Neural cell (in vitro differentiated cells): ENCODE results near the gene ITPR2. TPM values are rescaled to one million over a fixed set of nuclear protein-coding genes. Genes with fewer than 3 reads are reported as not detected.

Experiments
- H2AFZ ChIP-seq: fragments of 200-600, 300-800 bp; sonication (generic), shearing (Covaris generic); 2 replicates; pipeline ENCODE4 v1.6.0; 2014; ENCODE audit warnings: low read depth, mild to moderate bottlenecking, antibody characterized with exemption, low read length, moderate library complexity
- H3F3A ChIP-seq: fragments of 200-600 bp; shearing (Covaris generic); 2 replicates; pipeline ENCODE4 v1.6.1; 2016; ENCODE audit warnings: mild to moderate bottlenecking, moderate library complexity, mixed read lengths, antibody characterized with exemption, low read length; ENCODE audit not compliant: insufficient read depth, poor library complexity, severe bottlenecking
- H3K27ac ChIP-seq: fragments of 200-600, 300-800 bp; sonication (generic), shearing (Covaris generic); 2 replicates; pipeline ENCODE4 v1.5.1; 2014; ENCODE audit warnings: mild to moderate bottlenecking, low read length, moderate library complexity
- H3K27me3 ChIP-seq: fragments of 300-800, 200-600 bp; sonication (generic), shearing (Covaris generic); 2 replicates; pipeline ENCODE4 v1.6.0; 2014; ENCODE audit warnings: mild to moderate bottlenecking, low read depth, low read length, moderate library complexity; ENCODE audit not compliant: insufficient read depth
- H3K36me3 ChIP-seq: fragments of 300-800, 200-600 bp; sonication (generic), shearing (Covaris generic); 2 replicates; pipeline ENCODE4 v1.5.1; 2014; ENCODE audit warnings: mild to moderate bottlenecking, antibody characterized with exemption, low read length, moderate library complexity; ENCODE audit not compliant: insufficient read depth
- H3K4me2 ChIP-seq: fragments of 300-800, 200-600 bp; sonication (generic), shearing (Covaris generic); 2 replicates; pipeline ENCODE4 v1.6.0; 2014; ENCODE audit warnings: mild to moderate bottlenecking, low read length
- H3K4me3 ChIP-seq: fragments of 300-800, 200-600 bp; sonication (generic), shearing (Covaris generic); 2 replicates; pipeline ENCODE4 v1.5.1; 2014; ENCODE audit warnings: mild to moderate bottlenecking, low read length, moderate library complexity
- H3K79me2 ChIP-seq: fragments of 200-600 bp; shearing (Covaris generic); replicated peaks from 2 replicates; pipeline ENCODE4 v1.6.0; 2014; ENCODE audit warnings: mild to moderate bottlenecking, low read length, moderate library complexity; ENCODE audit not compliant: insufficient read depth
- H3K9ac ChIP-seq: fragments of 300-800, 200-600 bp; sonication (generic), shearing (Covaris generic); 2 replicates; pipeline ENCODE4 v1.6.1; 2016; ENCODE audit warnings: mild to moderate bottlenecking, low read length, mixed read lengths
- H3K9me2 ChIP-seq: fragments of 200-600 bp; shearing (Covaris generic); 2 replicates; pipeline ENCODE4 v1.6.1; 2016; ENCODE audit warnings: mild to moderate bottlenecking, low read length, mixed read lengths; ENCODE audit not compliant: insufficient read depth
- H3K9me3 ChIP-seq: fragments of 200-600, 300-800 bp; sonication (generic), shearing (Covaris generic); 2 replicates; pipeline ENCODE4 v1.6.1; 2016; ENCODE audit warnings: mild to moderate bottlenecking, mixed run types, low read length, moderate library complexity, mixed read lengths
- H4K20me1 ChIP-seq: fragments of 200-600 bp; shearing (Covaris generic); 2 replicates; pipeline ENCODE4 v1.6.1; 2016; ENCODE audit warnings: mild to moderate bottlenecking, mixed run types; ENCODE audit not compliant: insufficient read depth
- EP300 ChIP-seq: fragments of 450-650 bp; conservative IDR thresholded peaks from 2 replicates; pipeline ENCODE4 v1.6.1; 2014; ENCODE audit warnings: antibody characterized with exemption, mild to moderate bottlenecking, moderate library complexity; ENCODE audit not compliant: poor library complexity, severe bottlenecking
- EZH2 ChIP-seq: fragments of 200-600, 300-800 bp; shearing (Covaris generic), sonication (generic); IDR thresholded peaks from 2 replicates; pipeline ENCODE4 v1.6.1; 2014; ENCODE audit warnings: antibody characterized with exemption, low read length, borderline replicate concordance, mild to moderate bottlenecking; ENCODE audit not compliant: insufficient read depth, poor library complexity, severe bottlenecking
- MXI1 ChIP-seq: fragments of 450-650 bp; conservative IDR thresholded peaks from 2 replicates; pipeline ENCODE4 v1.6.1; 2014; ENCODE audit warnings: antibody characterized with exemption, mild to moderate bottlenecking; ENCODE audit not compliant: poor library complexity, severe bottlenecking
- POLR2AphosphoS5 ChIP-seq: IDR thresholded peaks from 2 replicates; pipeline ENCODE4 v1.6.1; 2012
- RAD21 ChIP-seq: fragments of 450-650 bp; conservative IDR thresholded peaks from 2 replicates; pipeline ENCODE4 v1.6.1; 2014; ENCODE audit warnings: antibody characterized with exemption, mild to moderate bottlenecking, moderate library complexity
- SMC3 ChIP-seq: fragments of 450-650 bp; conservative IDR thresholded peaks from 2 replicates; pipeline ENCODE4 v1.6.1; 2014; ENCODE audit warnings: antibody characterized with exemption, mild to moderate bottlenecking, moderate library complexity; ENCODE audit not compliant: poor library complexity
- TAF1 ChIP-seq: IDR thresholded peaks from 2 replicates; pipeline ENCODE4 v1.6.1; 2012; ENCODE audit warnings: low read depth
- polyA plus RNA-seq: library from polyadenylated mRNA; depleted of rRNA; stranded (reverse); fragments of >200 nt; gene quantifications from 2 replicates; pipeline ENCODE4 v1.2.3, GENCODE V29; 2014
- TF ChIP-seq, protein P1 (sequence below): fragments of 450-650 bp; IDR thresholded peaks from 2 replicates; pipeline ENCODE4 v1.5.1; 2014; ENCODE audit warnings: antibody characterized with exemption, mild to moderate bottlenecking, moderate library complexity; ENCODE audit not compliant: poor library complexity, severe bottlenecking
- TF ChIP-seq, protein P2 (sequence below): IDR thresholded peaks from 2 replicates; pipeline ENCODE4 v1.6.1; 2012; ENCODE audit warnings: borderline replicate concordance

ITPR2 gene
- polyA plus RNA-seq, 1 donor from 2014 or later = 2.0 TPM

DNA sequence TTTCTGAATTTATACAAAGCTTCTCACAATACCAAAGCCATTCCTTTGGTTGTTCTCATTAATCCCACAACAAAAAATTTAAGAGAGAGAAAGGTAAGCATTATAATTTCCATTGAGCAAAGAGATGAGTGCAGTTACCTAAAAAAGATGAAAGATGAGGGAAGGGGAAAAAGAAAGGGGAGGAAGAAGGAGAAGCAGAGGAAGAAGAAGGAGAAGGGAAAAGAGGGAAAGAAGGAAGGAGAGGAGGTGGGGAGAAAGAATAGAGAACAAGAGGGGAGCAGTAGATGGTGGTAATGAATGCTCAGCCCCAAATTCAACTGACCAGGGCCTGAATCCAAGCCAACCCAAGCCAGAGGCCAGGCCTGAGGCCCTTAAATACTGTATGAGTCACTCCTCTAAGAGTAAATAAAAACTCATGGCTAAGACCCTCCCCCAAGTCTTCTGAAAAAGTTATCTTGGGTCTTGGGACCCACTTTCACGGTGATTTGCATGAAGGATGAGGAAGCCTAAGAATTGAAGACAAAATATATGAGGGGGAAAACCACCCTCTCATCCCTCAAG, 144.6 kb downstream of the ITPR2 start:
- Histone ChIP-seq H3F3A (no peaks in the 10 kb centered on the region), H3K27ac (no peak overlapping the region)
- no peak for TF ChIP-seq EZH2
- TF ChIP-seq, protein P1, sequence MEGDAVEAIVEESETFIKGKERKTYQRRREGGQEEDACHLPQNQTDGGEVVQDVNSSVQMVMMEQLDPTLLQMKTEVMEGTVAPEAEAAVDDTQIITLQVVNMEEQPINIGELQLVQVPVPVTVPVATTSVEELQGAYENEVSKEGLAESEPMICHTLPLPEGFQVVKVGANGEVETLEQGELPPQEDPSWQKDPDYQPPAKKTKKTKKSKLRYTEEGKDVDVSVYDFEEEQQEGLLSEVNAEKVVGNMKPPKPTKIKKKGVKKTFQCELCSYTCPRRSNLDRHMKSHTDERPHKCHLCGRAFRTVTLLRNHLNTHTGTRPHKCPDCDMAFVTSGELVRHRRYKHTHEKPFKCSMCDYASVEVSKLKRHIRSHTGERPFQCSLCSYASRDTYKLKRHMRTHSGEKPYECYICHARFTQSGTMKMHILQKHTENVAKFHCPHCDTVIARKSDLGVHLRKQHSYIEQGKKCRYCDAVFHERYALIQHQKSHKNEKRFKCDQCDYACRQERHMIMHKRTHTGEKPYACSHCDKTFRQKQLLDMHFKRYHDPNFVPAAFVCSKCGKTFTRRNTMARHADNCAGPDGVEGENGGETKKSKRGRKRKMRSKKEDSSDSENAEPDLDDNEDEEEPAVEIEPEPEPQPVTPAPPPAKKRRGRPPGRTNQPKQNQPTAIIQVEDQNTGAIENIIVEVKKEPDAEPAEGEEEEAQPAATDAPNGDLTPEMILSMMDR = no peak
- TF ChIP-seq TAF1 = no peak
- no peak for TF ChIP-seq EP300
- TF ChIP-seq MXI1 = no peak
- TF ChIP-seq SMC3 = no peak
- TF ChIP-seq, protein P2, sequence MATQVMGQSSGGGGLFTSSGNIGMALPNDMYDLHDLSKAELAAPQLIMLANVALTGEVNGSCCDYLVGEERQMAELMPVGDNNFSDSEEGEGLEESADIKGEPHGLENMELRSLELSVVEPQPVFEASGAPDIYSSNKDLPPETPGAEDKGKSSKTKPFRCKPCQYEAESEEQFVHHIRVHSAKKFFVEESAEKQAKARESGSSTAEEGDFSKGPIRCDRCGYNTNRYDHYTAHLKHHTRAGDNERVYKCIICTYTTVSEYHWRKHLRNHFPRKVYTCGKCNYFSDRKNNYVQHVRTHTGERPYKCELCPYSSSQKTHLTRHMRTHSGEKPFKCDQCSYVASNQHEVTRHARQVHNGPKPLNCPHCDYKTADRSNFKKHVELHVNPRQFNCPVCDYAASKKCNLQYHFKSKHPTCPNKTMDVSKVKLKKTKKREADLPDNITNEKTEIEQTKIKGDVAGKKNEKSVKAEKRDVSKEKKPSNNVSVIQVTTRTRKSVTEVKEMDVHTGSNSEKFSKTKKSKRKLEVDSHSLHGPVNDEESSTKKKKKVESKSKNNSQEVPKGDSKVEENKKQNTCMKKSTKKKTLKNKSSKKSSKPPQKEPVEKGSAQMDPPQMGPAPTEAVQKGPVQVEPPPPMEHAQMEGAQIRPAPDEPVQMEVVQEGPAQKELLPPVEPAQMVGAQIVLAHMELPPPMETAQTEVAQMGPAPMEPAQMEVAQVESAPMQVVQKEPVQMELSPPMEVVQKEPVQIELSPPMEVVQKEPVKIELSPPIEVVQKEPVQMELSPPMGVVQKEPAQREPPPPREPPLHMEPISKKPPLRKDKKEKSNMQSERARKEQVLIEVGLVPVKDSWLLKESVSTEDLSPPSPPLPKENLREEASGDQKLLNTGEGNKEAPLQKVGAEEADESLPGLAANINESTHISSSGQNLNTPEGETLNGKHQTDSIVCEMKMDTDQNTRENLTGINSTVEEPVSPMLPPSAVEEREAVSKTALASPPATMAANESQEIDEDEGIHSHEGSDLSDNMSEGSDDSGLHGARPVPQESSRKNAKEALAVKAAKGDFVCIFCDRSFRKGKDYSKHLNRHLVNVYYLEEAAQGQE = no peak
- TF ChIP-seq POLR2AphosphoS5 = no peak
- no peak for TF ChIP-seq RAD21

GRCh38 chr12:26686408-26686807, 146.6 kb downstream of the ITPR2 start:
- Histone ChIP-seq H3K27ac (no peak overlapping the region), H3K4me3 (no peak overlapping the region), H3K9me2 (no peaks in the 10 kb centered on the region), H3K9ac (no peak overlapping the region), H3K27me3 (no peaks in the 10 kb centered on the region), H3K4me2 (no peak overlapping the region), H3K9me3 (no peaks in the 10 kb centered on the region), H3K36me3 (no peaks in the 10 kb centered on the region), H2AFZ (no peak overlapping the region), H3K79me2 (no peaks in the 10 kb centered on the region), H4K20me1 (no peaks in the 10 kb centered on the region), H3F3A (no peaks in the 10 kb centered on the region)
- TF ChIP-seq, protein P2 = no peak
- TF ChIP-seq MXI1 = no peak
- TF ChIP-seq EP300 = no peak
- TF ChIP-seq, protein P1 = no peak
- TF ChIP-seq RAD21 = no peak
- no peak for TF ChIP-seq EZH2
- no peak for TF ChIP-seq POLR2AphosphoS5

More for the DNA sequence above, 144.6 kb downstream of the ITPR2 start:
- no peak overlapping the region for H2AFZ ChIP-seq
- no peak overlapping the region for H3K4me3 ChIP-seq
- H3K9me3 ChIP-seq = no peaks in the 10 kb centered on the region
- no peaks in the 10 kb centered on the region for H4K20me1 ChIP-seq
- no peaks in the 10 kb centered on the region for H3K79me2 ChIP-seq
- H3K9me2 ChIP-seq = no peaks in the 10 kb centered on the region
- no peaks in the 10 kb centered on the region for H3K27me3 ChIP-seq
- no peaks in the 10 kb centered on the region for H3K36me3 ChIP-seq
- no peak overlapping the region for H3K9ac ChIP-seq
- H3K4me2 ChIP-seq = no peak overlapping the region
